ENCODE measurements around the gene RXFP1.

- TF ChIP-seq, protein P1, sequence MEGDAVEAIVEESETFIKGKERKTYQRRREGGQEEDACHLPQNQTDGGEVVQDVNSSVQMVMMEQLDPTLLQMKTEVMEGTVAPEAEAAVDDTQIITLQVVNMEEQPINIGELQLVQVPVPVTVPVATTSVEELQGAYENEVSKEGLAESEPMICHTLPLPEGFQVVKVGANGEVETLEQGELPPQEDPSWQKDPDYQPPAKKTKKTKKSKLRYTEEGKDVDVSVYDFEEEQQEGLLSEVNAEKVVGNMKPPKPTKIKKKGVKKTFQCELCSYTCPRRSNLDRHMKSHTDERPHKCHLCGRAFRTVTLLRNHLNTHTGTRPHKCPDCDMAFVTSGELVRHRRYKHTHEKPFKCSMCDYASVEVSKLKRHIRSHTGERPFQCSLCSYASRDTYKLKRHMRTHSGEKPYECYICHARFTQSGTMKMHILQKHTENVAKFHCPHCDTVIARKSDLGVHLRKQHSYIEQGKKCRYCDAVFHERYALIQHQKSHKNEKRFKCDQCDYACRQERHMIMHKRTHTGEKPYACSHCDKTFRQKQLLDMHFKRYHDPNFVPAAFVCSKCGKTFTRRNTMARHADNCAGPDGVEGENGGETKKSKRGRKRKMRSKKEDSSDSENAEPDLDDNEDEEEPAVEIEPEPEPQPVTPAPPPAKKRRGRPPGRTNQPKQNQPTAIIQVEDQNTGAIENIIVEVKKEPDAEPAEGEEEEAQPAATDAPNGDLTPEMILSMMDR (IDR thresholded peaks at IDR 0.05; ENCODE audit: poor library complexity): no peak
- no peak for TF ChIP-seq EZH2 (IDR thresholded peaks at IDR 0.05; ENCODE audit: borderline replicate concordance)
Observed at GRCh38 chr4:158523990-158524535, 2.4 kb downstream of the RXFP1 start.
